ENCODE results near the gene FBXO30.

The FBXO30 gene

DNA sequence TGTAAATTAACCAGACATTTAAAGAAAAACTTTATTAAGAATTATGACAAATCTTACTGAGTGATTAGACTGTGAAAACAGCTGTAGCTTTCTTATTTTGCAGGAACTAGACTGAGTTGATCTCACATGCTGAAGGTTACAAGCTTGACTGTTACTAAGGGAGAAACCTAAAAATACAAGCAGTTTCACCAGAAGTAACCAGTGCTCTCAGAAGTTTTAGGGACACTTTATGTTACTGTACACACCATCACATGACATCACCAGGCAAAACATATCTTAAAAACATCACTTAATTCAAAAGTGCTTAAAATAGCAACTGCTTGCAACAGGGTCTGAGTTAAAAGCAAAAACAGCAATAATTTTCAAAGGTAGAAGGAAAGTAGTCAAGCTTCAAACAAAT, 5.4 kb downstream of the FBXO30 start:
- no peak for DNase-seq (ENCODE audit: low spot score)
- H3K9me3 Mint-ChIP-seq: peaks cover 2% of the 10 kb centered on the region
- H3K27me3 Mint-ChIP-seq (ENCODE audit: low read depth): no peaks in the 10 kb centered on the region
- H3K4me1 Mint-ChIP-seq (ENCODE audit: low read depth): peaks cover 20% of the 10 kb centered on the region
- H3K27ac Mint-ChIP-seq: no peak overlapping the region
- no peak overlapping the region for H3K4me3 Mint-ChIP-seq
- H3K36me3 Mint-ChIP-seq (ENCODE audit: low read depth): peaks cover 16% of the 10 kb centered on the region

DNA sequence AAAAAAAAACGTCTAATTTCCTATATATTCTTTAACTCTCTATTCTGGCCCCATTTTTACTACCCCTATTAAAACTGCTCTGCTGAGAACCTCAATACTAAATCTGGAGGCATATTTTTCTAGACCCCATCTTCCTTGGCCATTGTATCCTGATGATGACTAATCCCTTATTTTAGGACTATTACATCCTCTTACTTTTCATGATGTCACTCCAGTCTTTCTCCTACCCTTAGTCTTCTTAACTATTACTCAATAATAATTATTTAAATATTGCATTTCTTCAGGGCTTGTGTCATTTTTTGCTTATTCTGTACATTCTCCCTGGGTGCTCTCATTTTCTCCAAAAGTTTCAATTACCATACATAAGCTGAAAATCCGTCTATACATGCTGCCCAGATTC, 6.4 kb downstream of the FBXO30 start:
- Mint-ChIP-seq H3K4me1 (ENCODE audit: low read depth) (peaks cover 14% of the 10 kb centered on the region), H3K36me3 (ENCODE audit: low read depth) (peaks cover 16% of the 10 kb centered on the region), H3K27ac (no peak overlapping the region), H3K4me3 (no peak overlapping the region), H3K27me3 (ENCODE audit: low read depth) (no peaks in the 10 kb centered on the region), H3K9me3 (peaks cover 3% of the 10 kb centered on the region)
- no peak for DNase-seq (ENCODE audit: low spot score)

DNA sequence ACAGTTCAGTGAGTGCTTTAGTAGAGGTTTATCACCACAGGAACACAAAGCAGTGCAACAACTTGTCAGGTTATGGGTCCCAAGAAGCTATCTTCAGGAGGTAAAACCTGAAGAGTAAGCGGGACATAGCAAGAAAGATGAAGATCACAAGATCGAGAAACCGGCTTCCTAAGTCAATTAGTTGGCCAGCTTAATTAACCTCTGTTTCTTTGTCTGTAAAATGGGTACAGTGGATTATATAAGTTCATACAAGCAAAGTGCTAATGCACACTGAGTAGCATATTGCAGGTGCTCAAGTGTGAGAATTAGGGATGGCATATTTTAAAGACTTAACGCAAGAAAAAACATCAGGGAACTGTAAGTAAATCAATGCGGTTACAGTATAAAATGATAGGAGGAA, 12.5 kb downstream of the FBXO30 start:
- Mint-ChIP-seq H3K9me3 (peaks cover 3% of the 10 kb centered on the region), H3K4me1 (ENCODE audit: low read depth) (no peaks in the 10 kb centered on the region), H3K36me3 (ENCODE audit: low read depth) (peaks cover 27% of the 10 kb centered on the region)

DNA sequence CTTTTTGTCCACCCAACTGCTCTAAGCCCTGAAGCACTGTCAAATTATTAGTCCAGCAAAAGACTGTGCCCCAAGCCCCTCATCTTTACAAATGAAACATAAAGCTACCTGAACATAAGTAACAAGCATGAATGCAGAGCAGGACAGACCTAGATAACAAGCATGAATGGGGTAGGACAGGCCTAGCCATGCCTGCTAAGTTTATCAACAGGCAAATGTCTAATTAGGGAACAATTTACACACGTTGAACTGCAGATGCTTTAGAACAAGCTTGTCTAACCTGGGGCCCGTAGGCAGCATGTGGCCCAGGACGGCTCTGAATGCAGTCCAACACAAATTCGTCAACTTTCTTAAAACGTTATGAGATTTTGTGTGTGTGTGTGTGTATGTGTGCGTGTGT, 13.6 kb downstream of the FBXO30 start:
- Mint-ChIP-seq H3K9me3 (peaks cover 3% of the 10 kb centered on the region), H3K4me1 (ENCODE audit: low read depth) (no peaks in the 10 kb centered on the region), H3K27ac (no peak overlapping the region), H3K36me3 (ENCODE audit: low read depth) (peaks cover 26% of the 10 kb centered on the region), H3K27me3 (ENCODE audit: low read depth) (no peaks in the 10 kb centered on the region), H3K4me3 (no peak overlapping the region)
- no peak for DNase-seq (ENCODE audit: low spot score)

More for the DNA sequence above, 12.5 kb downstream of the FBXO30 start:
- no peak for DNase-seq (ENCODE audit: low spot score)
- H3K4me3 Mint-ChIP-seq: no peak overlapping the region
- no peaks in the 10 kb centered on the region for H3K27me3 Mint-ChIP-seq (ENCODE audit: low read depth)
- H3K27ac Mint-ChIP-seq: no peak overlapping the region

DNA sequence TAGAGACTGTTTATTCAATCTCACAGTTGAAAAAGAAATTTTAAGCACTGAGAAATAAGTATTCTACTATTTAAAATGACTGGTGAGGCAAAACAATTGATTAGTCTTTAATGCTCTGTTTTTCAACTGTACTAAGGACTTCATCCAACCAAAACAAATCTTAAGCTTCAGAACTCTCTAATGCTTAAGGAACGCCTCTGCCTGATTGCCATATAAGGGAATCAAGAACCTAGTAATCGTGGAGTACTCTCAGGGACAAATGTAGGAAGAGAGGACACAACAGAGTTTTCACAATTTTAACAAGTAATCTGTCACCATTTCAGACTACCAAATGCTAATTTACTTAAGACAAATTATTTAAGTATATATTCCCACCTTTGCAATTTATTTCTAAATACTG, 16.1 kb downstream of the FBXO30 start:
- DNase-seq (ENCODE audit: low spot score): no peak
- no peaks in the 10 kb centered on the region for H3K27me3 Mint-ChIP-seq (ENCODE audit: low read depth)
- peaks cover 14% of the 10 kb centered on the region for H3K36me3 Mint-ChIP-seq (ENCODE audit: low read depth)
- no peak overlapping the region for H3K4me3 Mint-ChIP-seq
- no peaks in the 10 kb centered on the region for H3K9me3 Mint-ChIP-seq
- no peak overlapping the region for H3K27ac Mint-ChIP-seq
- H3K4me1 Mint-ChIP-seq (ENCODE audit: low read depth): no peaks in the 10 kb centered on the region

DNA sequence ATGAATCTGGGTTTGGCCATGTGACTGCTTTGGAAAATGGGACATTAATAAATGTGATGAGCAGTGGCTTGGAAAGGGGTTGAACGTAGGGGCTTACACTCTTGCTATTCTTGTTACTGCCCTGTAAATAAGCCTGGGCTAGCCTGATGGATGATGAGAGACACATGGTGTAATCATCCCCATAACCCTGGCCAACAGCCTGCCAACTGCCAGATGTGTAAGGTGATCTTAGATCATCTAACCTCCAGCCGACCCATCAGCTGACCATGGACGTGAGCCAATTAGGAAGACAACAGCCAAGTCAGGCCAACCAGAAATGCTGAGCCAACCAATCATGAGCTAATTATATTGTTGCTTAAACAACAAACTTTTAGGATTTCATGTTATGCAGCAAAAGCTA, 25.2 kb downstream of the FBXO30 start:
- no peak overlapping the region for H3K4me3 Mint-ChIP-seq
- peaks cover 2% of the 10 kb centered on the region for H3K36me3 Mint-ChIP-seq (ENCODE audit: low read depth)
- H3K9me3 Mint-ChIP-seq: peaks cover 12% of the 10 kb centered on the region
- no peaks in the 10 kb centered on the region for H3K4me1 Mint-ChIP-seq (ENCODE audit: low read depth)
- H3K27ac Mint-ChIP-seq: no peak overlapping the region
- no peaks in the 10 kb centered on the region for H3K27me3 Mint-ChIP-seq (ENCODE audit: low read depth)
- no peak for DNase-seq (ENCODE audit: low spot score)

DNA sequence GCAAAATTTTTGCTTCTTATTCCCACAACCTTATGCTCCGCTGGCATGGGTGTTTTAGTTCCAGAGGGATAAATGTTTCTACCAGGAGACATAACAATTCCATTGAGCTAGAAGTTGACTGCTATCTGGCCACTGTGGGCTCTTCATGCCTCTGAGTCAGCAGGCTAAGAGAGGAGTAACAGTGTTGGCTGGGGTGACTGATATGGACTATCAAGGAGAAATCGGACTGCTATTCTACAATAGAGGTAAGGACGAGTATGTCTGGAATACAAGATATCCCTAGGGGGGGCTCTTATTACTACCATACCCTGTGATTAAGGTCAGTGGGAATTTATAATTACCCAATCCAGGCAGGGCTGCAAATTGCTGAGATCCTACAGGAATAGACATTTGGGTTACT, 26.9 kb downstream of the FBXO30 start:
- Mint-ChIP-seq H3K36me3 (ENCODE audit: low read depth) (peaks cover 2% of the 10 kb centered on the region), H3K4me1 (ENCODE audit: low read depth) (no peaks in the 10 kb centered on the region), H3K9me3 (peaks cover 12% of the 10 kb centered on the region), H3K27ac (no peak overlapping the region), H3K4me3 (no peak overlapping the region), H3K27me3 (ENCODE audit: low read depth) (no peaks in the 10 kb centered on the region)
- no peak for DNase-seq (ENCODE audit: low spot score)

DNA sequence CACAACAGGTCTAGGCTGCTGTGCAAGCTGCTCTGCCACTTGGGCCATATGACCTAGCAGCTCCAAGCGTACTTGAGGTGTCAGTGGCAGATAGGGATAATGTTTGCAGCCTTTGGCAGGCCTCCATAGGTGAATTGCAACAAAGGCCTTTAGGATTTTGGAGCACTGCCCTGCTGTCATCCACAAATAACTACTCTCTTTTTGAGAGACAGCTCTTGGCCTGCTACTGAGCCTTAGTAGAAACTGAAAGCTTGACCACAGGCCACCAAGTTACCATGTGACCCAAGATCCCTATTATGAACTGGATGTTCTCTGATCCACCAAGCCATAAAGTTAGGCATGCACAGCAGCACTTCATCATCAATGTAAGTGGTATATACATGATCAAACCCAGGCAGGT, 29.9 kb downstream of the FBXO30 start:
- H3K36me3 Mint-ChIP-seq (ENCODE audit: low read depth): no peaks in the 10 kb centered on the region
- H3K4me3 Mint-ChIP-seq: no peak overlapping the region
- no peaks in the 10 kb centered on the region for H3K27me3 Mint-ChIP-seq (ENCODE audit: low read depth)
- no peak for DNase-seq (ENCODE audit: low spot score)
- H3K9me3 Mint-ChIP-seq: no peaks in the 10 kb centered on the region
- H3K4me1 Mint-ChIP-seq (ENCODE audit: low read depth): no peaks in the 10 kb centered on the region
- no peak overlapping the region for H3K27ac Mint-ChIP-seq

DNA sequence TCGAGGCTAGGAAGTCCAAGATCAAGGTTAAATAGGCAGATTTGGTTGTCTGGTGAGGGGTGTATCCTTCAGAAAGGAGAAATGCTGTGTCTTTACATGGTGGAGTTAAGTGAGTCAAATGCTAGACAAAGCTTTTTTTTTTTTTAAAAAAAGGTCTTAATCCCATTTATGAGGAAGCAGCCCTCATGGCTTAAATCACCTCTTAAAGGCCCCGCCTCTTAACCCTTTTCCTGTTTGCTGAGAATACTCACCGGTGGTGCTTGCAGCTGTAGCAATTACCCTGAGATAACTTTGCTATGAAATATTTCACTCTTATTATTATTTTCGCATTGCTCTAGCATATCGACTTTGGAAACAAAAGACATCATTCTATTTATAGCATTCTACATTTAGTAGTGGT, 30.8 kb downstream of the FBXO30 start:
- no peak overlapping the region for H3K4me3 Mint-ChIP-seq
- no peaks in the 10 kb centered on the region for H3K4me1 Mint-ChIP-seq (ENCODE audit: low read depth)
- H3K36me3 Mint-ChIP-seq (ENCODE audit: low read depth): no peaks in the 10 kb centered on the region
- no peaks in the 10 kb centered on the region for H3K27me3 Mint-ChIP-seq (ENCODE audit: low read depth)
- DNase-seq (ENCODE audit: low spot score): no peak
- no peak overlapping the region for H3K27ac Mint-ChIP-seq
- no peaks in the 10 kb centered on the region for H3K9me3 Mint-ChIP-seq

DNA sequence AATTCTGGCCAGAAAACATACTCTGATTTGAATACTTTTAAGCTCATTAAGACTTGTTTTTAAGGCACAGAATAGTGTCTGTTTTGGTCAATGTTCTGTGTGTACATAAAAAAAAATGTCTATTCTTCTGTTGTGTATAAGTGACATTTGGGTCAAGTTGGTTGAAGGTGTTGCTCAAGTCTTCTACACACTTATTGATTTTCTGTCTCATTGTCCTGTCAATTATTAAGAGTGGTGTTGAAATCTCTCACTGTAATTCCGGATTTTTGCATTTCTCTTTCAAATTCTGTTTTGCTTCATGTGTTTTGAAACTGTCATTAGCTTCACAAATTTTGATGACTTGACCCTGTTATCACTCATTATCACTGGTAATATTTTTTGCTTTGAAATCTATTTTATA, 41.7 kb downstream of the FBXO30 start:
- no peaks in the 10 kb centered on the region for H3K4me1 Mint-ChIP-seq (ENCODE audit: low read depth)
- no peaks in the 10 kb centered on the region for H3K9me3 Mint-ChIP-seq
- peaks cover 2% of the 10 kb centered on the region for H3K27me3 Mint-ChIP-seq (ENCODE audit: low read depth)
- no peak for DNase-seq (ENCODE audit: low spot score)
- H3K36me3 Mint-ChIP-seq (ENCODE audit: low read depth): no peaks in the 10 kb centered on the region
- H3K27ac Mint-ChIP-seq: no peak overlapping the region
- no peak overlapping the region for H3K4me3 Mint-ChIP-seq

DNA sequence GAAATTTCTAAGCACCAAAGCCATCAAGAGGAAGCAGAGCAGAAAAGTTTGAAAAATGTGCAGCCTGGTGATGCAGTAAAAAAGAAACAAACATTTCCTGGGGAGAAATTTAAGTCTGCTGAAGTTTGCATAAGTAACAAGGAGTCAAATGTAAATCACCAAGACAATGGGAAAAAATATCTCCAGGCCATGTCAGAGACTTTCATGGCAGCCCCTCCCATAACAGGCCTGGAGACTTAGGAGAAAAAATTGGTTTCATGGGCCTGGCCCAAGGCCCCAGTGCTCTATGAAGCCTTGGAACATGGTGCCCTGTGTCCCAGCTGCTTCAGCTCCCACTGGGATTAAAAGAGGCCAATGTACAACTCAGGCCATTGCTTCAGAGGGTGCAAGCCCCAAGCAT, 49.1 kb downstream of the FBXO30 start:
- Mint-ChIP-seq H3K9me3 (no peaks in the 10 kb centered on the region), H3K27me3 (ENCODE audit: low read depth) (peaks cover 2% of the 10 kb centered on the region), H3K27ac (no peak overlapping the region), H3K4me3 (no peak overlapping the region), H3K4me1 (ENCODE audit: low read depth) (no peaks in the 10 kb centered on the region), H3K36me3 (ENCODE audit: low read depth) (no peaks in the 10 kb centered on the region)
- DNase-seq (ENCODE audit: low spot score): no peak

DNA sequence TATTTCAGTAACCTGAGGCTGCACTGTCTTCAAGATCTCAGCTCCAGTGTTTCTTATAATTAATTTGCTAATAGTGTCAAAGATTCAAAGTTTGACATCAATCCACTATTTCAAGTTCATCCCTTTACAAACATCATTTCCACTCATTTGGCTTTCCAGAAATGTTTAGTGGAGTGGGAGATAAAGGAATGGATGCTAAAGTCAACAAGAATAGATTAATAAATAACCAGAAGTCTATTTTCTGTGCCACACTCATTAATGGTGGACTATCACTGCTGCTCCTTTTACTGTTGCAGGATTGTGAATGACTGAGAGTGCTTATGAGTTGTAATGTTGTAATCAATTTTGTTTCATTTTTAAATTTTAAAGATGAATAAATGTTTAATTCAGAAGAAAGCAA, 50.9 kb downstream of the FBXO30 start:
- no peaks in the 10 kb centered on the region for H3K27me3 Mint-ChIP-seq (ENCODE audit: low read depth)
- no peak overlapping the region for H3K4me3 Mint-ChIP-seq
- no peaks in the 10 kb centered on the region for H3K9me3 Mint-ChIP-seq
- DNase-seq (ENCODE audit: low spot score): no peak
- no peak overlapping the region for H3K27ac Mint-ChIP-seq
- no peaks in the 10 kb centered on the region for H3K4me1 Mint-ChIP-seq (ENCODE audit: low read depth)
- H3K36me3 Mint-ChIP-seq (ENCODE audit: low read depth): no peaks in the 10 kb centered on the region

DNA sequence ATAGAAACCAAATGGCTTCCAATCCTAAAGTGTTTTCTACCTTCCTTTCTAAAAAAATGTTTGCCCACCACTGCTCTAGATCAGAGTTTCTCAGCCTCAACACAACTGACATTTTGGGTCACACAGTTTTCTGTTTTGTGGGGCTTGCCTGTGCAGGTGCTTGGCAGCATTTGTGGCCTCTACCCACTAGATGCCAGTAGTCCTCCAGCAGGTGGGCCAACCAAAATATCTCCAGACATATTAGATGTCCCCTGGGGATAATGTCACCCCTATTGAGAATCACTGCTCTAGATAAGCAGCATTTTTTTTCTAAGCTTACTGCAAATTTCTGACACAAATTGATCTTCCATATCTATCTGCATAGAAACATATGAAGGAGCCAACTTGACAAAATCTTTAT, 53.0 kb downstream of the FBXO30 start:
- Mint-ChIP-seq H3K9me3 (no peaks in the 10 kb centered on the region), H3K27ac (no peak overlapping the region), H3K36me3 (ENCODE audit: low read depth) (no peaks in the 10 kb centered on the region), H3K27me3 (ENCODE audit: low read depth) (no peaks in the 10 kb centered on the region), H3K4me3 (no peak overlapping the region), H3K4me1 (ENCODE audit: low read depth) (no peaks in the 10 kb centered on the region)
- DNase-seq (ENCODE audit: low spot score): no peak

DNA sequence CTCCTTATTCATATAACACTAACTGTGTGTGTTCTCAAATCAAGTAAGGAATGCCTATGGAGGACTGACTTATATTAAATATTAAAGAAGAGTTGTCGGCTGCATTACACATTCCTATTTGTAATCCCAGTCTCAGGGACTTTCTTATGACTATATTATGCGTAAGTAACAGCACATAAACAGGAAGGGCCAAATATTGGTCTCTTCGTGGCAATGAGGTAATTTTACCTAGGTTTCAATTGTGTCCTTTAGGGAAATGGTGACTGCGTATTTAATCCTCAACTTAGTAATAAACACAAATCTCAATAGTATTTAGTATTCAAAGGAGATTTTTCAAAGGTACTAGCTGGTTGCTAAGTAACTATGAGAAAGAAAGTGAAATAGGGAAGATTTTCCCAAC, 56.5 kb downstream of the FBXO30 start:
- DNase-seq (ENCODE audit: low spot score): no peak
- no peaks in the 10 kb centered on the region for H3K4me1 Mint-ChIP-seq (ENCODE audit: low read depth)
- no peaks in the 10 kb centered on the region for H3K36me3 Mint-ChIP-seq (ENCODE audit: low read depth)
- H3K27me3 Mint-ChIP-seq (ENCODE audit: low read depth): no peaks in the 10 kb centered on the region
- H3K9me3 Mint-ChIP-seq: no peaks in the 10 kb centered on the region
- no peak overlapping the region for H3K4me3 Mint-ChIP-seq
- H3K27ac Mint-ChIP-seq: no peak overlapping the region

DNA sequence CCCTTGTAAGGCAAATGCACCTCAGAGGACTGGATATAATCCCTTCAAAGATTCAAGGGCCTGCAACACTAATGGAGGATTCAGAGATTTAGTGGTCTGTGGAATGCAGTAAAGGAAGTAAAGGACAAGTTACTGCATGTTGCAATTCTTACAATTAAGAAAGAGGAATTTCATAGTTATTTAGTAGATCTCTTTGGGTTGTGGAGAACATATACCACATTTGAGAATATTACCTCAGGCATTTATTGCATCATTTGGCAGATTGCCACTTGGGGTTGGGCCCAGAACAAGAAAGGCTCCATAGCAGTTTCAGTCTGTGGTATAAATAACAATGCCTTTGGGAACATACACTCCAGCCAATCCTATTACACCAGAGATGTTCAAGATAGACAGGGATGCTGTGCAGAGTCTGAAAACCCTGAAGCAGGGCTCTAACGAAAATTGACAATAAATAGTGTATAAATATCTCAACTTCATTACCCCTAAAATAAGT, 58.4 kb downstream of the FBXO30 start:
- DNase-seq (ENCODE audit: low spot score): no peak
- no peak overlapping the region for H3K27ac Mint-ChIP-seq
- H3K36me3 Mint-ChIP-seq (ENCODE audit: low read depth): no peaks in the 10 kb centered on the region
- H3K4me1 Mint-ChIP-seq (ENCODE audit: low read depth): no peaks in the 10 kb centered on the region
- no peaks in the 10 kb centered on the region for H3K9me3 Mint-ChIP-seq
- H3K27me3 Mint-ChIP-seq (ENCODE audit: low read depth): no peaks in the 10 kb centered on the region
- H3K4me3 Mint-ChIP-seq: no peak overlapping the region

Measured in T-helper 2 cell treated with Interferon-gamma antibody and Interleukin-4, amounts not matched to agents 5 μg/mL and 100 μg/mL, for 36 hours (primary cell).